Activated CD8-positive, alpha-beta memory T cell treated with anti-CD3 and anti-CD28 coated beads, Interleukin-2, amount 10 ng/mL, durations not matched to agents 7 days and 5 days (primary cell): ENCODE measurements around the gene C14orf119. TPM values are rescaled to one million over a fixed set of nuclear protein-coding genes. Genes with fewer than 3 reads are reported as not detected.

Experiments
- ATAC-seq: fragments of 150-1000 bp; cut with Tn5 transposase; one replicate; pipeline ENCODE4 v1.10.0; 2021; ENCODE audit warnings: moderate library complexity
- CTCF ChIA-PET: fragments of 350-600 bp; sonication (Branson Sonifier 250); formaldehyde crosslinking; loops from one replicate; lab custom pipeline; 2021; ENCODE audit warnings: antibody characterized with exemption; lab: Charles Lee
- DNase-seq: peaks from one replicate; pipeline ENCODE4 v3.0.0-alpha.2; 2020
- H3K27ac Mint-ChIP-seq: one replicate; pipeline ENCODE4 v1.8.0; 2021; ENCODE audit warnings: mild to moderate bottlenecking, mixed read lengths
- H3K27me3 Mint-ChIP-seq: one replicate; pipeline ENCODE4 v1.8.0; 2021; ENCODE audit warnings: mixed read lengths
- H3K36me3 Mint-ChIP-seq: one replicate; pipeline ENCODE4 v1.8.0; 2021; ENCODE audit warnings: mild to moderate bottlenecking, mixed read lengths
- H3K4me1 Mint-ChIP-seq: one replicate; pipeline ENCODE4 v1.8.0; 2021; ENCODE audit warnings: mixed read lengths
- H3K4me3 Mint-ChIP-seq: one replicate; pipeline ENCODE4 v1.8.0; 2021; ENCODE audit warnings: mild to moderate bottlenecking, moderate library complexity, mixed read lengths
- H3K9me3 Mint-ChIP-seq: one replicate; pipeline ENCODE4 v1.8.0; 2022; ENCODE audit warnings: low read depth, mixed read lengths
- total RNA-seq, 2 experiments: library from RNA; stranded (reverse); gene quantifications; one replicate each; pipeline ENCODE4 v1.2.3, GENCODE V29; 2021

C14orf119 gene
- total RNA-seq, 2 experiments from 2014 or later, result 44.6 to 53.2 TPM

DNA sequence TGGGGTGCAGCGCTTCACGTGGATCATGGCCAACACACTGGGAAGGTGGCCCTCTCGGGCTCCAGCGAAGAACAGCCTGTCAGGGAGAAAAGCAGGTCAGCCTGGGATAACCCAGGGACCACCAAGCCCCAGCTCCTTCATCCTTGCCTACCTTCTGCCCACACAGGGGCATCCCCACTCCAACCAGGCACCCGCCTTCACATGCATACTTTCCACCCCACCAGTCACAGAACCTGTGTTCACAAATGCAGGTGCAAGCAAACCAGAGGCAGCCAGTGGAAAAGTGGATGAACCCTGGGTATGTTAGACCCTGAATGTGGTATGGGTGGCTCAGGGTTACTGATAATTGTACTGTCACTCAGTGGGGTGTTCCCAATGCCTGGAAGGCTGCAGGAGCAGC is 36.2 kb downstream of the C14orf119 start:
- no peaks in the 10 kb centered on the region for H3K36me3 Mint-ChIP-seq
- CTCF ChIA-PET, result interaction anchor here (1.3 to 5.2 kb wide), 2 partner anchors 11 to 53 kb away, joined by 3 to 36 read pairs; no protein-coding TSS in a partner anchor
- H3K27ac Mint-ChIP-seq, result no peak overlapping the region
- no peak for DNase-seq
- H3K9me3 Mint-ChIP-seq, result no peaks in the 10 kb centered on the region
- peaks cover 9% of the 10 kb centered on the region for H3K4me1 Mint-ChIP-seq
- ATAC-seq, result no peak
- peaks cover 7% of the 10 kb centered on the region for H3K27me3 Mint-ChIP-seq
- no peak overlapping the region for H3K4me3 Mint-ChIP-seq

- peaks cover 7% of the 10 kb centered on the region for H3K27me3 Mint-ChIP-seq
- no peak overlapping the region for H3K27ac Mint-ChIP-seq
- CTCF ChIA-PET, result interaction anchor here (0.7 to 5.2 kb wide), 2 partner anchors 12 to 176 kb away, joined by 3 to 36 read pairs; no protein-coding TSS in a partner anchor
- ATAC-seq, result no peak
- H3K4me1 Mint-ChIP-seq, result peaks cover 8% of the 10 kb centered on the region
- H3K9me3 Mint-ChIP-seq, result no peaks in the 10 kb centered on the region
- no peak overlapping the region for H3K4me3 Mint-ChIP-seq
- no peaks in the 10 kb centered on the region for H3K36me3 Mint-ChIP-seq
- no peak for DNase-seq
These were observed 37.7 kb downstream of the C14orf119 start for GRCh38 chr14:23132970-23133369.

GRCh38 chr14:23136566-23137133 is 41.3 kb downstream of the C14orf119 start:
- H3K27ac Mint-ChIP-seq, result no peak overlapping the region
- H3K9me3 Mint-ChIP-seq, result no peaks in the 10 kb centered on the region
- peaks cover 2% of the 10 kb centered on the region for H3K4me1 Mint-ChIP-seq
- no peaks in the 10 kb centered on the region for H3K36me3 Mint-ChIP-seq
- H3K4me3 Mint-ChIP-seq, result no peak overlapping the region
- H3K27me3 Mint-ChIP-seq, result peaks cover under 1% of the 10 kb centered on the region
- CTCF ChIA-PET, result interaction anchor here (3.2 kb wide), 1 partner anchor 16 kb away, joined by 13 read pairs; no protein-coding TSS in a partner anchor
- no peak for ATAC-seq
- DNase-seq, result no peak

DNA sequence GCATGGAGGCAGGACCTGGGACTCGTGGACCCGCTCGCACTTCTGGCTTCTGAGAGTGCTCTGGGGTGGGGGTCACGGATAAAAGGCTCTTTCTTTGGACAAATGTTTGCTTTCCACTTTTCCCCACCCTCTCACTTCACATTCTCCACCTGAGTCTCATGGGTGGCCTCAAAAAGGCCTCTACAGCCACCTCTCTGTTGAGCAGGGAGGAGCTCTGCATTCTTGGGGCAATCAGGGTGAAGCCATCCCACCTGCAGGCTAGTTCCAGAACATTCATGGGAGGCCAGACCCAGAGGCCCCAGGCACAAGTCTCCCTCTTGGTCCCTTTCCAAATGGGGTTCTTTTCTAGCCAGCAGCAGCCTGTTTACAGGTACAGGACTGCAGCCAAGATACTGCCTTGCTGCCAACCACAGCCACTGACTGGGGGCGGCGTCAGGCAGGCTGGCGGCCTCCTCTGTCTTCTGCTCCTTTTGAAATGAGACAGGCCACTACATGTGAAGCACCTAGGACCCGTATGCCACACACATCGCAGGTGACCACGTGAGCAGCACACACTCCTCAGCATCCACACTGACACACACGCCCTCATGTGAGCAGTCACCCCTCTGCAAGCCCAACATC is 42.0 kb downstream of the C14orf119 start:
- H3K4me1 Mint-ChIP-seq, result peaks cover 2% of the 10 kb centered on the region
- CTCF ChIA-PET, result interaction anchor here (3.2 kb wide), 1 partner anchor 16 kb away, joined by 13 read pairs; no protein-coding TSS in a partner anchor
- H3K36me3 Mint-ChIP-seq, result no peaks in the 10 kb centered on the region
- H3K4me3 Mint-ChIP-seq, result no peak overlapping the region
- DNase-seq (no peak), ATAC-seq (no peak)
- H3K27ac Mint-ChIP-seq, result no peak overlapping the region
- H3K9me3 Mint-ChIP-seq, result no peaks in the 10 kb centered on the region
- H3K27me3 Mint-ChIP-seq, result peaks cover 2% of the 10 kb centered on the region

DNA sequence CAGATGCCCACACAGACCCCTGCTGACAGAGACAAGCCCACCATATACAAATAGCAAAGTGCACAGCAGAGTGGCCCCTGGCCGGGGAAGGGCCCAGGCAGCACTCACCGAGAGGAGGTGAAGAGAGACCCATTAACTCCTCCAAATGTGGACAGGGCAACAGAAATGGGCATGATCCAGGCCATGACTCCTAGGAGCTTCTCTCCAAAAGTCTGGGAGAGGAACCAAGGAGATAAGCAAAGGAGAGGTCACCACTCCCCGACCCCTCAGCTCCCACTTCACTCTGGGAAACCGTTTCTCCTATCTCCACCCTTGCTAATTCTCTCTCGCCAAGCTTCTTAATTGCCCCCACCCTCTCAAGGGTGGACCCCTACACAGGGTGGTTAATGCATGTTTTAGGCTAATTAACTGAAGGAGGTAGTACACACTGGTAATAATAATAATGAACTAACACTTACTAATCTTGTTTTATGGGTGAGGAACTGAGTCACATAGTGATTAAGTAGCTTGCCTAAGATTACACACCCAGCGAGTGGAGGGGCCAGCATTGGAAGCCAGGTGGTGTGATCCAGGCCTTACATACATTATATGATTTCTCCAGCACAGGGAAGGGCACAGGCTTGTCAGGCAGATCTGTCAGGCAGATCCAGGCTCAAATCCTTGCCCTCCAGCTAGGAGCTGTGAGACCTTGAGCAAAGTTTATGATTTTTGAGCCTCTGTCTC is 42.7 kb downstream of the C14orf119 start:
- Mint-ChIP-seq H3K4me1 (peaks cover 2% of the 10 kb centered on the region), H3K27me3 (peaks cover 2% of the 10 kb centered on the region), H3K4me3 (no peak overlapping the region), H3K27ac (no peak overlapping the region), H3K36me3 (no peaks in the 10 kb centered on the region), H3K9me3 (no peaks in the 10 kb centered on the region)
- CTCF ChIA-PET, result interaction anchor here (3.2 kb wide), 1 partner anchor 17 kb away, joined by 13 read pairs; no protein-coding TSS in a partner anchor
- DNase-seq (no peak), ATAC-seq (no peak)

DNA sequence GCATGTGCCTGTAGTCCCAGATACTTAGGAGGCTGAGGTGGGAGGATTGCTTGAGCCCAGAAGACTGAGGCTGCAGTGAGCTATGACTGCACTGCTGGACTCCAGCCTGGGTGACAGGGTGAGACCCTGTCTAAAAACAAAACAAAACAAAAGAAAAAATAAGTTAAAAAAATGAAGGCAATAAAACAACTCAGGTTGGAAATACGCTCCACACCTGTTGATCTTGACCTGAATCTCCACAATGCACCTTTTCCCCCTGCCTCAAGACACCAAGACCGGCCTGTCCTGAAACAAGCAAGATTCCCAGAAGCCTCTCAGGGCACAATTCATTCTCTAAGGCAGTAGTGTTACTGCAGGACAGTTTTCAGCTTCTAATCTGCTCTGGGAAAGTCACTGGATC is 44.6 kb downstream of the C14orf119 start:
- H3K4me1 Mint-ChIP-seq, result peaks cover 2% of the 10 kb centered on the region
- no peak overlapping the region for H3K27ac Mint-ChIP-seq
- no peak for DNase-seq
- no peaks in the 10 kb centered on the region for H3K9me3 Mint-ChIP-seq
- no peak for ATAC-seq
- H3K36me3 Mint-ChIP-seq, result no peaks in the 10 kb centered on the region
- H3K27me3 Mint-ChIP-seq, result peaks cover 2% of the 10 kb centered on the region
- CTCF ChIA-PET, result interaction anchor here (1.6 kb wide), 1 partner anchor 19 kb away, joined by 5 read pairs; no protein-coding TSS in a partner anchor
- no peak overlapping the region for H3K4me3 Mint-ChIP-seq

DNA sequence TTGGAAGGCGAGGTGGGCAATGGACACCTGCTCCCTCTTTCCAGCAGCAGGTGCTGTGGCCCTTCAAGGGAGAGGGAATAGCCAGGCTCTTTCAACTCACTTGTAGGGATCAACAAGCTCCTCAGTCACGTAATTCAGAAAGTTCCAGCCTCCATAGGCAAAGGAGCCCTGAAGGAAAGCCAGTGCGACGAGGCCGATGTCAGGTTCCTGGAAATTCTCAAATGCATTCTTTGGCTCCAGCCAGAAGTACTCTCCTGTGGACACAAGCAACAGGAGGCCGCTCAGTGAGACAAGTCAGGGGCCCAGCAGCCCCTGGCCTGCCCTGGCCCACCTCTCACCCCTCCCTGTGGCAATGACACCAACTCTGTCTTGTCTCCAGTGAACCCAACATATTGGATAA is 45.1 kb downstream of the C14orf119 start:
- H3K36me3 Mint-ChIP-seq, result no peaks in the 10 kb centered on the region

GRCh38 chr14:23141706-23142444 is 46.6 kb downstream of the C14orf119 start:
- no peak overlapping the region for H3K27ac Mint-ChIP-seq
- ATAC-seq (no peak), DNase-seq (no peak)
- H3K4me1 Mint-ChIP-seq, result peaks cover 2% of the 10 kb centered on the region
- CTCF ChIA-PET, result interaction anchor here (0.6 to 1.9 kb wide), 3 partner anchors 10 to 52 kb away, joined by 3 to 6 read pairs (median 3); no protein-coding TSS in a partner anchor
- no peak overlapping the region for H3K4me3 Mint-ChIP-seq
- peaks cover 2% of the 10 kb centered on the region for H3K27me3 Mint-ChIP-seq
- H3K36me3 Mint-ChIP-seq, result no peaks in the 10 kb centered on the region
- H3K9me3 Mint-ChIP-seq, result no peaks in the 10 kb centered on the region

More for the DNA sequence above, 45.1 kb downstream of the C14orf119 start:
- peaks cover 2% of the 10 kb centered on the region for H3K4me1 Mint-ChIP-seq
- no peak overlapping the region for H3K4me3 Mint-ChIP-seq
- peaks cover 2% of the 10 kb centered on the region for H3K27me3 Mint-ChIP-seq
- CTCF ChIA-PET, result interaction anchor here (1.6 kb wide), 1 partner anchor 20 kb away, joined by 5 read pairs; no protein-coding TSS in a partner anchor
- DNase-seq (no peak), ATAC-seq (no peak)
- H3K27ac Mint-ChIP-seq, result no peak overlapping the region
- H3K9me3 Mint-ChIP-seq, result no peaks in the 10 kb centered on the region

DNA sequence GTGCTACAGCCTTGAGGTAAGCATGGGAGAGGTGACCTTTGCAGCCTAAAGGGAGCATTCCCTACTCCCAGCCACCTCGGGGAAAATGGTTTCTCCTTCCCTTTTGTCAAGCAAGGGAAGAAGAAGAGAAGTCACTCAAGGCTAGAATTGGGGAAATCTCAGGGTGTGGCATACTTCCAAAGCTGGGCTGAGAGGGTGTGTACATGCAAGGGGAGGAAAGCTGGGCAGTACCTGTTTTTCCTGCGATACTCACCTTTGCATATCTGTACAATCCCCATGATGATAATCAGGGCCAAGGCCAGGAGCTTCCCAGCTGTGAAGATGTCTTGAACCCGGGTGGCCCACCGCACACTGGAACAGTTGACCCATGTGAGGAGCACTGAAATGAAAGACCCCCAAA is 47.5 kb downstream of the C14orf119 start:
- no peak for ATAC-seq
- no peak for DNase-seq
- Mint-ChIP-seq H3K9me3 (no peaks in the 10 kb centered on the region), H3K4me1 (no peaks in the 10 kb centered on the region), H3K4me3 (no peak overlapping the region), H3K27me3 (peaks cover 2% of the 10 kb centered on the region), H3K36me3 (no peaks in the 10 kb centered on the region), H3K27ac (no peak overlapping the region)
- CTCF ChIA-PET, result interaction anchor here (1.0 to 1.9 kb wide), 2 partner anchors 9 to 22 kb away, joined by 3 to 6 read pairs; no protein-coding TSS in a partner anchor

GRCh38 chr14:23143911-23144310 is 48.6 kb downstream of the C14orf119 start:
- Mint-ChIP-seq H3K4me3 (no peak overlapping the region), H3K27me3 (peaks cover 2% of the 10 kb centered on the region), H3K36me3 (no peaks in the 10 kb centered on the region), H3K27ac (no peak overlapping the region), H3K9me3 (no peaks in the 10 kb centered on the region), H3K4me1 (no peaks in the 10 kb centered on the region)
- ATAC-seq (no peak), DNase-seq (no peak)
- CTCF ChIA-PET, result no interaction called here

- H3K27me3 Mint-ChIP-seq, result peaks cover 2% of the 10 kb centered on the region
- H3K4me1 Mint-ChIP-seq, result no peaks in the 10 kb centered on the region
- DNase-seq (no peak), ATAC-seq (no peak)
- no peaks in the 10 kb centered on the region for H3K36me3 Mint-ChIP-seq
- no peak overlapping the region for H3K4me3 Mint-ChIP-seq
- CTCF ChIA-PET, result interaction anchor here (0.8 kb wide), 1 partner anchor 34 kb away, joined by 3 read pairs; no protein-coding TSS in a partner anchor
- H3K27ac Mint-ChIP-seq, result no peak overlapping the region
- no peaks in the 10 kb centered on the region for H3K9me3 Mint-ChIP-seq
These were observed 50.6 kb downstream of the C14orf119 start for GRCh38 chr14:23145794-23146350.

GRCh38 chr14:23146351-23146910 is 51.1 kb downstream of the C14orf119 start:
- no peaks in the 10 kb centered on the region for H3K9me3 Mint-ChIP-seq
- no peaks in the 10 kb centered on the region for H3K4me1 Mint-ChIP-seq
- H3K4me3 Mint-ChIP-seq, result no peak overlapping the region
- CTCF ChIA-PET, result interaction anchor here (0.8 kb wide), 1 partner anchor 34 kb away, joined by 3 read pairs; no protein-coding TSS in a partner anchor
- no peak overlapping the region for H3K27ac Mint-ChIP-seq
- DNase-seq, result no peak
- H3K36me3 Mint-ChIP-seq, result no peaks in the 10 kb centered on the region
- no peak for ATAC-seq
- H3K27me3 Mint-ChIP-seq, result peaks cover 2% of the 10 kb centered on the region
